Lung (tissue), 12 donors: ENCODE measurements around the gene SCEL. TPM values are rescaled to one million over a fixed set of nuclear protein-coding genes. Genes with fewer than 3 reads are reported as not detected.
A peak's percentile ranks its signal among the peaks of the same experiment; 100 is the strongest.

Source experiments
- ATAC-seq: fragments of 200-7000 bp; cut with Tn5 transposase; one replicate; pipeline ENCODE4 v1.9.1; 2020; ENCODE audit warnings: moderate number of reproducible peaks; ENCODE audit not compliant: insufficient read depth, low FRiP score
- DNase-seq, 3 donors: peaks; one replicate each; pipeline ENCODE4 v3.0.0-alpha.2; 2013 to 2017
- H3K27ac ChIP-seq, 2 donors: one replicate each; pipeline ENCODE4 v1.5.1; 2013; ENCODE audit warnings: mild to moderate bottlenecking in 2 of 2, moderate library complexity in 2 of 2, control low read depth in 1 of 2, inconsistent platforms in 1 of 2, low read depth in 1 of 2, low read length in 1 of 2
- H3K27me3 ChIP-seq, 3 donors: one replicate each; pipeline ENCODE4 v1.5.1; 2013; ENCODE audit warnings: low read length in 2 of 3; ENCODE audit not compliant: control insufficient read depth in 3 of 3, insufficient read depth in 3 of 3
- H3K36me3 ChIP-seq, 4 donors: one replicate each; pipeline ENCODE4 v1.5.1; 2013; ENCODE audit warnings: low read length in 4 of 4, mild to moderate bottlenecking in 1 of 4, moderate library complexity in 1 of 4; ENCODE audit not compliant: control insufficient read depth in 4 of 4, insufficient read depth in 4 of 4
- H3K4me1 ChIP-seq, 5 donors: one replicate each; pipeline ENCODE4 v1.5.1; 2013; ENCODE audit warnings: low read length in 5 of 5, mild to moderate bottlenecking in 2 of 5, moderate library complexity in 1 of 5; ENCODE audit not compliant: control insufficient read depth in 5 of 5, insufficient read depth in 5 of 5
- H3K4me3 ChIP-seq: one replicate; pipeline ENCODE4 v1.5.1; 2013; ENCODE audit warnings: mild to moderate bottlenecking, control low read depth, moderate library complexity
- H3K9ac ChIP-seq, 2 donors: one replicate each; pipeline ENCODE4 v1.5.1; 2013; ENCODE audit warnings: low read length in 2 of 2, control low read depth in 1 of 2; ENCODE audit not compliant: insufficient read depth in 1 of 2
- H3K9me3 ChIP-seq, 4 donors: one replicate each; pipeline ENCODE4 v1.5.1; 2013; ENCODE audit warnings: low read length in 3 of 4, mild to moderate bottlenecking in 1 of 4, moderate library complexity in 1 of 4; ENCODE audit not compliant: control insufficient read depth in 4 of 4, insufficient read depth in 3 of 4
- WGBS, 2 donors: extraction: QIAGEN DNeasy Blood & Tissue Kit; methylation state at CpG; one replicate each; pipeline ENCODE4 v1.1.7; 2013; 5-methylcytosine and 5-hydroxymethylcytosine counted together
- polyA plus RNA-seq, 2 donors: library from polyadenylated mRNA; stranded (reverse); fragments of 200-250 nt; gene quantifications; one replicate each; pipeline ENCODE4 v1.2.1, GENCODE V29; 2013
- total RNA-seq, 2 donors: library from RNA; depleted of rRNA in 1 of 2; stranded (reverse); fragments of >200 nt in 1 of 2; gene quantifications; one replicate each; pipeline ENCODE4 v1.2.1, GENCODE V29; 2014 to 2021
- TF ChIP-seq, protein P1 (sequence below): IDR thresholded peaks from 2 replicates; pipeline ENCODE4 v1.5.1; 2012; ENCODE audit warnings: mild to moderate bottlenecking; ENCODE audit errors: control extremely low read depth, extremely low read depth
- donor health status: control.
- donor health status: control.
- donor health status: Bipolar disorder and iron deficiency.
- donor health status: healthy.
- donor health status: DM: yes; HTN: yes; CAD: no.

SCEL gene
- total and polyA plus RNA-seq, 4 donors, result 6.0 to 62.1 (median 24.7) TPM

DNA sequence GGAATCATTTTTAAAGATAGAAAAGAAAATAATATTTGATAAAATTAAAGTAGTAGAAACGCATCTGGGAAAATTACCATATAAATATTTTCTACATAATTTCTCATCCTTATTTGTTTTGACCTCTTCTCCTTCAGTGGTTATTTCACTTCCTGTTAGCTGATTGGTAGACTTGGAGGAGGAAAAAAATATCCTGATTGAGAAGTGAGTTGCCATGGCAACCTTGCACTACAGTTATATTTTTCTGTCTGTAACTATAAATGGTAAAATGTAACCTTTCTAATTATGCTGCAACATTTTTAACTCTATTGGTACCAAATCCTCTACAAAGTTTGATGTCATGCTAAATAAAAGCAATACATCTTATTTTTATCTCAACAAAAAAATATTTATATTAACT lies 45.2 kb downstream of the SCEL start:
- no peak overlapping the region for H3K27ac ChIP-seq
- DNase-seq, result peak in 2 of 3 donors; percentile 4 to 20
- TF ChIP-seq, protein P1, sequence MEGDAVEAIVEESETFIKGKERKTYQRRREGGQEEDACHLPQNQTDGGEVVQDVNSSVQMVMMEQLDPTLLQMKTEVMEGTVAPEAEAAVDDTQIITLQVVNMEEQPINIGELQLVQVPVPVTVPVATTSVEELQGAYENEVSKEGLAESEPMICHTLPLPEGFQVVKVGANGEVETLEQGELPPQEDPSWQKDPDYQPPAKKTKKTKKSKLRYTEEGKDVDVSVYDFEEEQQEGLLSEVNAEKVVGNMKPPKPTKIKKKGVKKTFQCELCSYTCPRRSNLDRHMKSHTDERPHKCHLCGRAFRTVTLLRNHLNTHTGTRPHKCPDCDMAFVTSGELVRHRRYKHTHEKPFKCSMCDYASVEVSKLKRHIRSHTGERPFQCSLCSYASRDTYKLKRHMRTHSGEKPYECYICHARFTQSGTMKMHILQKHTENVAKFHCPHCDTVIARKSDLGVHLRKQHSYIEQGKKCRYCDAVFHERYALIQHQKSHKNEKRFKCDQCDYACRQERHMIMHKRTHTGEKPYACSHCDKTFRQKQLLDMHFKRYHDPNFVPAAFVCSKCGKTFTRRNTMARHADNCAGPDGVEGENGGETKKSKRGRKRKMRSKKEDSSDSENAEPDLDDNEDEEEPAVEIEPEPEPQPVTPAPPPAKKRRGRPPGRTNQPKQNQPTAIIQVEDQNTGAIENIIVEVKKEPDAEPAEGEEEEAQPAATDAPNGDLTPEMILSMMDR, result no peak
- H3K27me3 ChIP-seq, result peaks cover 0 to 6% (median 0%) of the 10 kb centered on the region in 3 donors
- H3K9me3 ChIP-seq, result no peaks in the 10 kb centered on the region
- no peak overlapping the region for H3K9ac ChIP-seq
- no peak overlapping the region for H3K4me3 ChIP-seq
- ATAC-seq, result no peak
- WGBS, 2 donors, result 81 to 85% methylated on average over 1 of the region's 1 CpG
- H3K4me1 ChIP-seq, result peaks cover 0 to 7% (median 0%) of the 10 kb centered on the region in 5 donors
- no peaks in the 10 kb centered on the region for H3K36me3 ChIP-seq

- Histone ChIP-seq H3K4me3 (no peak overlapping the region), H3K9me3 (no peaks in the 10 kb centered on the region), H3K27ac (no peak overlapping the region), H3K27me3 (peaks cover 0 to 3% (median 0%) of the 10 kb centered on the region in 3 donors), H3K9ac (no peak overlapping the region), H3K4me1 (peaks cover 0 to 7% (median 0%) of the 10 kb centered on the region in 5 donors), H3K36me3 (no peaks in the 10 kb centered on the region)
- ATAC-seq, result no peak
- WGBS, 2 donors, result 77 to 82% methylated on average over 3 of the region's 3 CpGs
- DNase-seq, result no peak
- TF ChIP-seq, protein P1, result no peak
Measured at GRCh38 chr13:77583581-77583980, 48.1 kb downstream of the SCEL start.

- no peak for ATAC-seq
- H3K27me3 ChIP-seq, result peaks cover 0 to 3% (median 0%) of the 10 kb centered on the region in 3 donors
- TF ChIP-seq, protein P1, result no peak
- no peak overlapping the region for H3K27ac ChIP-seq
- 78 to 80% methylated on average over 7 of the region's 7 CpGs for WGBS, 2 donors
- no peaks in the 10 kb centered on the region for H3K36me3 ChIP-seq
- peaks cover 0 to 7% (median 0%) of the 10 kb centered on the region in 5 donors for H3K4me1 ChIP-seq
- H3K9ac ChIP-seq, result no peak overlapping the region
- H3K9me3 ChIP-seq, result no peaks in the 10 kb centered on the region
- DNase-seq, result no peak
- no peak overlapping the region for H3K4me3 ChIP-seq
Measured at GRCh38 chr13:77584106-77584505, 48.6 kb downstream of the SCEL start.

GRCh38 chr13:77595166-77595810 lies 59.8 kb downstream of the SCEL start:
- Histone ChIP-seq H3K9me3 (no peaks in the 10 kb centered on the region), H3K4me1 (no peaks in the 10 kb centered on the region), H3K9ac (no peak overlapping the region), H3K4me3 (no peak overlapping the region), H3K36me3 (no peaks in the 10 kb centered on the region), H3K27ac (no peak overlapping the region), H3K27me3 (no peaks in the 10 kb centered on the region)
- TF ChIP-seq, protein P1, result no peak
- DNase-seq (no peak), ATAC-seq (no peak)
- 66 to 83% methylated on average over 2 of the region's 2 CpGs for WGBS, 2 donors
